ENCODE data around the gene PCDHGA11.
"Not testable (repeated sequence)": the region's sequence is repeated elsewhere in the genome, so short reads cannot be mapped to it uniquely, and the experiment has no call there.

The PCDHGA11 gene

GRCh38 chr5:141432726-141433125, 11.9 kb downstream of the PCDHGA11 start:
- not testable (repeated sequence) for DNase-seq

GRCh38 chr5:141434006-141434405, 13.2 kb downstream of the PCDHGA11 start:
- DNase-seq = no peak

GRCh38 chr5:141437221-141437620, 16.4 kb downstream of the PCDHGA11 start:
- no peak for DNase-seq

- DNase-seq = no peak
Measured at GRCh38 chr5:141439411-141440141, 18.7 kb downstream of the PCDHGA11 start.

- DNase-seq = peak; percentile 55
Measured at GRCh38 chr5:141440341-141440740, 19.5 kb downstream of the PCDHGA11 start.

- no peak for DNase-seq
Measured at GRCh38 chr5:141441571-141442170, 20.8 kb downstream of the PCDHGA11 start.

- DNase-seq = peak; percentile 29
Measured at GRCh38 chr5:141465351-141465750, 44.5 kb downstream of the PCDHGA11 start.
